GOT3 (cell line): ENCODE data around the gene LIN7B.

Experiments
- DNase-seq: peaks from one replicate; lab custom pipeline; 2025; ENCODE audit warnings: mixed read lengths; lab: John Stamatoyannopoulos, UW

LIN7B gene

GRCh38 chr19:49165865-49166301 is 51.7 kb downstream of the LIN7B start:
- DNase-seq: no peak

DNA sequence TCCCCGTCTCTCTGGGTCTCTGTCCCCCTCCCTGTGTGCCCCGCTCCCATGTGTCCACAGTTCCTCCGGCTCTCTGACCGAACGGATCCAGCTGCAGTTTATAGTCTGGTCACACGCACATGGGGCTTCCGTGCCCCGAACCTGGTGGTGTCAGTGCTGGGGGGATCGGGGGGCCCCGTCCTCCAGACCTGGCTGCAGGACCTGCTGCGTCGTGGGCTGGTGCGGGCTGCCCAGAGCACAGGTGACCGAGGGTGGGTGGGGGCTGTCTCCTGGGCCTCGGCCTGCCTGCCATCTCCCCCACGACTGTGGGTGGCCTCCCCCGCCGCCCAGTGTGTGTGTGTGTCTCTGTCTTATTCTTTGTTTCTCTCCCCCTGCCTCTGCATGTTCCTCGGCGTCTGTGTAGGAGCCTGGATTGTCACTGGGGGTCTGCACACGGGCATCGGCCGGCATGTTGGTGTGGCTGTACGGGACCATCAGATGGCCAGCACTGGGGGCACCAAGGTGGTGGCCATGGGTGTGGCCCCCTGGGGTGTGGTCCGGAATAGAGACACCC is 53.8 kb downstream of the LIN7B start:
- DNase-seq: no peak
